OCI-LY1 (cell line): Measurements from ENCODE around the gene KREMEN2.

Experiments
- EZH2 ChIP-seq: fragments of 200-600 bp; sonication (generic), shearing (Covaris generic); IDR thresholded peaks from 2 replicates; pipeline ENCODE4 v1.8.0; 2017; ENCODE audit warnings: borderline replicate concordance, mixed run types, mild to moderate bottlenecking, antibody characterized with exemption, low read length, moderate library complexity, mixed read lengths
- TF ChIP-seq, protein P1 (sequence below): fragments of 200-600 bp; sonication (generic), shearing (Covaris generic); IDR thresholded peaks from 2 replicates; pipeline ENCODE4 v1.5.1; 2017; ENCODE audit warnings: mild to moderate bottlenecking, antibody characterized with exemption, low read length, moderate library complexity, mixed read lengths

DNA sequence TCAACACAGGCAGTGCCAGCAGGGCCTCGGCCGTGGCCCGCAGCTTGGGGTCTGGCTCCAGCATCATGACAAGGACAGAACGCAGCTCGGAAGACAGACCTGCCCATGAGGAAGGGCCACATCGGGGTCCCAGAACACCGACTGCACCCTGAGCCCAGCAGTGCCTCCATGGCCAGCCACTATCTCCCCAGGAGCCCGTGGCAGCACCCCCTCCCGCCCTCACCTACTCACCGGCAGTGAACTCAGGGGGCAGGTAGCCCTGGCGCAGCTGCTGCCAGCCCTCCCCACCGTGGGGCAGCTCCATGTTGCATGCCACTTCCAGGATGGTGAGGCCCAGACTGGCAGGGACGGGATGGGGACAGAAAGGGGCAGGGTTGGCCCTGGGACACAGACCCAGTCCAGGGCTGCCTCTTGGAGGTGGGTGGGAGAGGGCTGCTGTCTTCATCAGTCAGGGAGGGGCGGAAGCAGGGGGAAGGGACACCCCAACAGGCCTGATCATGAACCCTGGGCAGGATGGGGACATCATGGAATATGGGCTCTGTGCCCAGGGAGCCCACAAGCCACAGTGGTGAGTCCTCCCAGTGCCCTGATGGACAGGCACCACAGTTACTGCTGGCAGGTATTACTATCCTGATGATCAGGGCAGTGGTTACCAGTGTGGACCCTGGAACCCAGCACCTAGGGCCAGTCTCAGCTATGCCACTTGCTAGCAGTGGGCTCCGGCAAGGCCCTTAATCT, 10.4 kb downstream of the KREMEN2 start:
- TF ChIP-seq, protein P1, sequence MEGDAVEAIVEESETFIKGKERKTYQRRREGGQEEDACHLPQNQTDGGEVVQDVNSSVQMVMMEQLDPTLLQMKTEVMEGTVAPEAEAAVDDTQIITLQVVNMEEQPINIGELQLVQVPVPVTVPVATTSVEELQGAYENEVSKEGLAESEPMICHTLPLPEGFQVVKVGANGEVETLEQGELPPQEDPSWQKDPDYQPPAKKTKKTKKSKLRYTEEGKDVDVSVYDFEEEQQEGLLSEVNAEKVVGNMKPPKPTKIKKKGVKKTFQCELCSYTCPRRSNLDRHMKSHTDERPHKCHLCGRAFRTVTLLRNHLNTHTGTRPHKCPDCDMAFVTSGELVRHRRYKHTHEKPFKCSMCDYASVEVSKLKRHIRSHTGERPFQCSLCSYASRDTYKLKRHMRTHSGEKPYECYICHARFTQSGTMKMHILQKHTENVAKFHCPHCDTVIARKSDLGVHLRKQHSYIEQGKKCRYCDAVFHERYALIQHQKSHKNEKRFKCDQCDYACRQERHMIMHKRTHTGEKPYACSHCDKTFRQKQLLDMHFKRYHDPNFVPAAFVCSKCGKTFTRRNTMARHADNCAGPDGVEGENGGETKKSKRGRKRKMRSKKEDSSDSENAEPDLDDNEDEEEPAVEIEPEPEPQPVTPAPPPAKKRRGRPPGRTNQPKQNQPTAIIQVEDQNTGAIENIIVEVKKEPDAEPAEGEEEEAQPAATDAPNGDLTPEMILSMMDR, result no peak
- no peak for TF ChIP-seq EZH2
